Measurements from ENCODE around the gene IPO4. TPM values are rescaled to one million over a fixed set of nuclear protein-coding genes. Genes with fewer than 3 reads are reported as not detected.

IPO4 gene
- total RNA-seq, 1 donor from 2014 or later = 80.3 TPM

GRCh38 chr14:24157331-24157730, 31.3 kb downstream of the IPO4 start:
- H3K36me3 Mint-ChIP-seq (ENCODE audit: low read depth) = peaks cover 72% of the 10 kb centered on the region
- CTCF ChIA-PET = interaction anchor here (1.1 kb wide), 1 partner anchor 49 kb away, joined by 3 read pairs; no protein-coding TSS in a partner anchor

GRCh38 chr14:24156840-24157239, 31.8 kb downstream of the IPO4 start:
- DNase-seq (no peak), ATAC-seq (ENCODE audit: low read depth) (no peak)
- Mint-ChIP-seq H3K4me3 (no peak overlapping the region), H3K9me3 (no peaks in the 10 kb centered on the region), H3K36me3 (ENCODE audit: low read depth) (peaks cover 70% of the 10 kb centered on the region), H3K27ac (no peak overlapping the region), H3K27me3 (no peaks in the 10 kb centered on the region), H3K4me1 (peaks cover 16% of the 10 kb centered on the region)
- POLR2A ChIA-PET = interaction anchor here (1.2 to 2.6 kb wide), 4 partner anchors 10 to 49 kb away, joined by 3 to 10 read pairs (median 4); partner anchors contain the start of genes DCAF11, EMC9, NRL and PSME2
- CTCF ChIA-PET = interaction anchor here (1.1 kb wide), 1 partner anchor 48 kb away, joined by 3 read pairs; no protein-coding TSS in a partner anchor
- intact Hi-C loops (cut with micrococcal nuclease) = no loop called here
- TF ChIP-seq CTCF (IDR thresholded peaks at IDR 0.05) = no peak

More at GRCh38 chr14:24157331-24157730, 31.3 kb downstream of the IPO4 start:
- DNase-seq (no peak), ATAC-seq (ENCODE audit: low read depth) (no peak)
- POLR2A ChIA-PET = interaction anchor here (1.2 to 2.6 kb wide), 4 partner anchors 10 to 49 kb away, joined by 3 to 10 read pairs (median 4); partner anchors contain the start of genes DCAF11, EMC9, NRL and PSME2
- Mint-ChIP-seq H3K27me3 (no peaks in the 10 kb centered on the region), H3K4me3 (no peak overlapping the region), H3K9me3 (no peaks in the 10 kb centered on the region), H3K27ac (no peak overlapping the region), H3K4me1 (peaks cover 21% of the 10 kb centered on the region)
- TF ChIP-seq CTCF (IDR thresholded peaks at IDR 0.05) = no peak
- intact Hi-C loops (cut with micrococcal nuclease) = no loop called here

GRCh38 chr14:24155100-24155499, 33.5 kb downstream of the IPO4 start:
- CTCF ChIA-PET = no interaction called here
- TF ChIP-seq CTCF (IDR thresholded peaks at IDR 0.05) = no peak
- Mint-ChIP-seq H3K36me3 (ENCODE audit: low read depth) (peaks cover 70% of the 10 kb centered on the region), H3K9me3 (no peaks in the 10 kb centered on the region), H3K27ac (no peak overlapping the region), H3K4me3 (no peak overlapping the region), H3K4me1 (peaks cover 2% of the 10 kb centered on the region), H3K27me3 (no peaks in the 10 kb centered on the region)
- POLR2A ChIA-PET = interaction anchor here (0.6 to 2.6 kb wide), 5 partner anchors 8 to 61 kb away, joined by 3 to 10 read pairs (median 5); partner anchors contain the start of genes DCAF11, NRL, PCK2 and PSME1
- intact Hi-C loops (cut with micrococcal nuclease) = no loop called here
- DNase-seq (no peak), ATAC-seq (ENCODE audit: low read depth) (no peak)

GRCh38 chr14:24151404-24152080, 37.1 kb downstream of the IPO4 start:
- H3K4me1 Mint-ChIP-seq = peaks cover 18% of the 10 kb centered on the region
- CTCF ChIA-PET = interaction anchor here (0.8 to 3.2 kb wide), 3 partner anchors 9 to 182 kb away, joined by 3 to 21 read pairs (median 4); partner anchors contain the start of gene IRF9
- intact Hi-C loops (cut with micrococcal nuclease) = no loop called here
- no peak overlapping the region for H3K4me3 Mint-ChIP-seq
- no peaks in the 10 kb centered on the region for H3K9me3 Mint-ChIP-seq
- ATAC-seq (ENCODE audit: low read depth) (no peak), DNase-seq (no peak)
- POLR2A ChIA-PET = interaction anchor here (2.0 to 3.4 kb wide), 2 partner anchors 10 to 37 kb away, joined by 8 to 18 read pairs; partner anchors contain the start of genes DCAF11, IRF9 and NRL
- no peak overlapping the region for H3K27ac Mint-ChIP-seq
- H3K27me3 Mint-ChIP-seq = no peaks in the 10 kb centered on the region
- peaks cover 67% of the 10 kb centered on the region for H3K36me3 Mint-ChIP-seq (ENCODE audit: low read depth)
- no peak for TF ChIP-seq CTCF (IDR thresholded peaks at IDR 0.05)

- Mint-ChIP-seq H3K4me3 (no peak overlapping the region), H3K9me3 (no peaks in the 10 kb centered on the region), H3K4me1 (peaks cover 24% of the 10 kb centered on the region), H3K27ac (no peak overlapping the region), H3K36me3 (ENCODE audit: low read depth) (peaks cover 68% of the 10 kb centered on the region), H3K27me3 (no peaks in the 10 kb centered on the region)
- ATAC-seq (ENCODE audit: low read depth) (no peak), DNase-seq (no peak)
- intact Hi-C loops (cut with micrococcal nuclease) = no loop called here
- POLR2A ChIA-PET = interaction anchor here (2.0 to 3.4 kb wide), 2 partner anchors 10 to 37 kb away, joined by 8 to 18 read pairs; partner anchors contain the start of genes DCAF11, IRF9 and NRL
- CTCF ChIA-PET = interaction anchor here (0.8 to 3.2 kb wide), 3 partner anchors 9 to 182 kb away, joined by 3 to 21 read pairs (median 4); partner anchors contain the start of gene IRF9
- TF ChIP-seq CTCF (IDR thresholded peaks at IDR 0.05) = no peak
These were observed 37.6 kb downstream of the IPO4 start for GRCh38 chr14:24150993-24151392.

All from activated B cell treated with CpG ODN at 0.5 μM for 24 hours (primary cell).